Hindlimb muscle (tissue), 1 donor: ENCODE measurements around the gene SMC2. TPM values are rescaled to one million over a fixed set of nuclear protein-coding genes. Genes with fewer than 3 reads are reported as not detected.

Experiments used
- DNase-seq: peaks from one replicate; pipeline ENCODE4 v3.0.0-alpha.2; 2013
- polyA plus RNA-seq: library from polyadenylated mRNA; unstranded; fragments of 120-200 nt; gene quantifications from one replicate; pipeline ENCODE4 v1.2.1, GENCODE V29; 2013; ENCODE audit not compliant: insufficient read length

Gene SMC2
- polyA plus RNA-seq, 1 donor: 21.3 TPM

- DNase-seq: no peak
These were observed 13.7 kb downstream of the SMC2 start for GRCh38 chr9:104107799-104108198.

- DNase-seq: no peak
These were observed 14.2 kb downstream of the SMC2 start for GRCh38 chr9:104108315-104108714.

GRCh38 chr9:104110509-104110908, 16.4 kb downstream of the SMC2 start:
- DNase-seq: no peak

DNA sequence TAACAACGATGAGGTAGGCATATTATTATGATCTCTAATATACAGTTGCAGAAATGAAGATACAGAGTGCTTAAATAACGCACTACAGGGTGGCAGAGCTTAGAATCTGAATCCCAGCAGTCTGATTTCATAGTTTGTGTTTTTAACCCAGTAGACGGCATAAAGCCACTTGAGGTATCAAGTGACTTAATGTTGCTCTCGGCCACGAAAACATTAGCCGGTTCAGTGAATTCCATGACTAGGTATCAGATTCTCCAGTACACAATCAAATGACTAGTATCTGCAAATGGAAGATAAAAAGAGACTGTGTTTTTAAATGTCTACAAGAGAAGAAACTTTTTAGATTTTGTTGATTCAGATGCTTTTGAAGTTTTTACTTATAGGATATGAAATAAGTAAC, 24.8 kb downstream of the SMC2 start:
- no peak for DNase-seq

GRCh38 chr9:104121022-104121421, 26.9 kb downstream of the SMC2 start:
- DNase-seq: no peak

GRCh38 chr9:104138243-104138868, 44.2 kb downstream of the SMC2 start:
- no peak for DNase-seq

- no peak for DNase-seq
These were observed 48.9 kb downstream of the SMC2 start for GRCh38 chr9:104142799-104143549.

DNA sequence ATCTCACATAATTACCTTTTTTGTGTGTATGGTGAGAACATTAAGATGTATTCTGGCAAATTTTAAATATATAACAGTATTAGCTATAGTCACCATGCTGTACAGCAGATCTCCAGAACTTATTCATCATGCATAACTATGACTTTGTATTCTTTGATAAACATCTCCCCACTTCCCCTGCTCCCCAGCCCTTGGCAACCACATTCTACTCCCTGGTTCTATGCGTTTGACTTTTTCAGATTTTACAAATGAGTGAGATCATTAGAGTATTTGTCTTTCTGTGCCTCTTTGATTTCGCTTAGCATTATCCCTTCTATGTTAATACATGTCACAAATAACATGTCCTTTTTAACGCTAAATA, 49.4 kb downstream of the SMC2 start:
- no peak for DNase-seq

DNA sequence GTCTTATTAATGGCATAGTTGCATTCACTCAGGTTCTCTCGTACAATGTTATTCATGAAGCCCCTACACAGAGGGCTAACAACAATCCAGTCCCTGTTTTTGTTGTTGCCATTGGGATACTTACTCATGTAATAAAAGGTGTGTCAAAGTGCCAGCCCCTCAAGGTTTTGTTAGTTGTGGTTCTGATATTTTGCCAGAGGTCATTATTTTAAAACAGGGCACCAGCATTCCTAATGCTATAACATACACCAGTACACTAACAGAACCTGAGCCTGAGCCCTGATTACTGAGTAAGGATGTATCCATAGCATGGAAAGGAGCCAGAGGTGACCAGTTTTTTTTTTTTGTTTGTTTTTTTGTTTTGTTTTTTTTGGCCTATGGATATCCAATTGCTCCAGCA, 50.2 kb downstream of the SMC2 start:
- no peak for DNase-seq

GRCh38 chr9:104173067-104173466, 79.0 kb downstream of the SMC2 start:
- DNase-seq: no peak

DNA sequence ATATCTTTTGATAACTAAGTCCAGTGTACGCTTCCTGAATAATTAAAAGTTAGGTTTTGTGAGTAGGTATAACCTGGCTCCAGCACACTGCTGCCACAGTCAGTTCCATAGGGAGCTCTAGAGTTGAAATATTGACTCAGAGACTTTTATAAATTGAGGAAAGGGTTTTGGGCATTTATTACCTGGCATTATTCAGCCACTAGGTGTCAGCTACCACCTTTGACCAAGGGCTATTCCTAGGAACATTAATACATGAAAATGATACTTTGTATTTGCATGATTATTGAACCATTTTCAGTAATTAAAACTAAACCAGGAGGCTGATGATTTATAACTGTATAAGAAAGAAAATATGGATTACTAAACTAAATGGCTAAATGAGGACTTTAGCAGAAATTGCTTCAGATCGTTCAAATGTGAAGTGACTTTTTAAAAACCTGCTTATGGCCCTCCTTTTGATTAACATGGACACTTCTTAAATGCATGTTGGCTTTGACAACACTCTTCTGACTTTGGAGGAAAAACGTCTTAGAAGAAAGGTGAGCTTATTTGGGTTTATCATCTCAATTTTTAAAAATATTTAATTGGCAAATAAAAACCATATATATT, 83.0 kb downstream of the SMC2 start:
- DNase-seq: no peak

DNA sequence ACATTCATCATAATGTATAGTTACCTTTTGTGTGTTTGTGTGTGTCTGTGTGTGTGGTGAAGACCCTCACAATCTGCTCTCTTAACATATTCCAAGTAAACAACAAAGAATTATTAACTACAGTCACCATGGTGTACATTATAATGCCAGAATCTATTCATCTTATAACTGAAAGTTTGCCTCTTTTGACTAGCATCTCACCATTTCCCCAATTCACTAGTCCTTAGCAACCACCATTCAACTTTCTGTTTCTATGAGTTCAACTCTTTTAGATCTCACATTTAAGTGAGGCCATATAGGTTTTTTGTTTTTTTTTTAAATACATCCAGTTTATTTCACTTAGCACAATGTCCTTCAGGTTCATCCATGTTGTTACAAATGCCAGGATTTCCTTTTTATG, 83.6 kb downstream of the SMC2 start:
- no peak for DNase-seq
